Measurements from ENCODE around the gene GGACT. TPM values are rescaled to one million over a fixed set of nuclear protein-coding genes. Genes with fewer than 3 reads are reported as not detected.

GGACT gene
- total RNA-seq, 1 experiment from 2014 or later, result 2.5 TPM

GRCh38 chr13:100527644-100528043 is 60.9 kb downstream of the GGACT start:
- Histone ChIP-seq H3K4me3 (ENCODE audit: low read depth in 2 of 2, low read length in 2 of 2) (no peak overlapping the region), H3K9me3 (ENCODE audit: control insufficient read depth, insufficient read depth, low read depth, low read length) (no peaks in the 10 kb centered on the region), H3K4me1 (ENCODE audit: control insufficient read depth, insufficient read depth, low read length) (no peaks in the 10 kb centered on the region; the same call in 1 of the 2 replicates), H3K36me3 (ENCODE audit: control insufficient read depth, insufficient read depth, low read length) (no peaks in the 10 kb centered on the region), H3K27me3 (ENCODE audit: control insufficient read depth, insufficient read depth, low read length) (no peaks in the 10 kb centered on the region), H3K27ac (ENCODE audit: low read length) (no peak overlapping the region)
- POLR2A ChIA-PET, result interaction anchor here (0.6 kb wide), 1 partner anchor 998 kb away, joined by 3 read pairs; no protein-coding TSS in a partner anchor
- intact Hi-C loops (cut with micrococcal nuclease; ENCODE audit: unreplicated experiment), result no loop called here
- ATAC-seq (no peak), DNase-seq (ENCODE audit: low read depth, low spot score) (no peak)
- TF ChIP-seq, protein P1, sequence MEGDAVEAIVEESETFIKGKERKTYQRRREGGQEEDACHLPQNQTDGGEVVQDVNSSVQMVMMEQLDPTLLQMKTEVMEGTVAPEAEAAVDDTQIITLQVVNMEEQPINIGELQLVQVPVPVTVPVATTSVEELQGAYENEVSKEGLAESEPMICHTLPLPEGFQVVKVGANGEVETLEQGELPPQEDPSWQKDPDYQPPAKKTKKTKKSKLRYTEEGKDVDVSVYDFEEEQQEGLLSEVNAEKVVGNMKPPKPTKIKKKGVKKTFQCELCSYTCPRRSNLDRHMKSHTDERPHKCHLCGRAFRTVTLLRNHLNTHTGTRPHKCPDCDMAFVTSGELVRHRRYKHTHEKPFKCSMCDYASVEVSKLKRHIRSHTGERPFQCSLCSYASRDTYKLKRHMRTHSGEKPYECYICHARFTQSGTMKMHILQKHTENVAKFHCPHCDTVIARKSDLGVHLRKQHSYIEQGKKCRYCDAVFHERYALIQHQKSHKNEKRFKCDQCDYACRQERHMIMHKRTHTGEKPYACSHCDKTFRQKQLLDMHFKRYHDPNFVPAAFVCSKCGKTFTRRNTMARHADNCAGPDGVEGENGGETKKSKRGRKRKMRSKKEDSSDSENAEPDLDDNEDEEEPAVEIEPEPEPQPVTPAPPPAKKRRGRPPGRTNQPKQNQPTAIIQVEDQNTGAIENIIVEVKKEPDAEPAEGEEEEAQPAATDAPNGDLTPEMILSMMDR (IDR thresholded peaks at IDR 0.05), result no peak
- TF ChIP-seq TCF7L2 (IDR thresholded peaks at IDR 0.05; ENCODE audit: low read depth, low read length), result no peak
- no peak for TF ChIP-seq SIN3A (IDR thresholded peaks at IDR 0.05; ENCODE audit: borderline replicate concordance, insufficient read depth, low read depth, low read length)
- no peak for TF ChIP-seq REST (IDR thresholded peaks at IDR 0.05; ENCODE audit: insufficient read depth in 1 of 2, low read depth in 2 of 2, low read length in 1 of 2)
- TF ChIP-seq POLR2AphosphoS5 (IDR thresholded peaks at IDR 0.05; ENCODE audit: low read depth, low read length), result no peak
- BruUV-seq (replicated peaks), result no TSS peak
- CTCF ChIA-PET, result interaction anchor here (0.6 kb wide), 1 partner anchor 15 kb away, joined by 3 read pairs; no protein-coding TSS in a partner anchor
- in situ Hi-C loops (cut with HindIII; ENCODE audit: low pct_unique_long_range_greater_than_20kb, low sequenced_read_pairs), result no loop called here

DNA sequence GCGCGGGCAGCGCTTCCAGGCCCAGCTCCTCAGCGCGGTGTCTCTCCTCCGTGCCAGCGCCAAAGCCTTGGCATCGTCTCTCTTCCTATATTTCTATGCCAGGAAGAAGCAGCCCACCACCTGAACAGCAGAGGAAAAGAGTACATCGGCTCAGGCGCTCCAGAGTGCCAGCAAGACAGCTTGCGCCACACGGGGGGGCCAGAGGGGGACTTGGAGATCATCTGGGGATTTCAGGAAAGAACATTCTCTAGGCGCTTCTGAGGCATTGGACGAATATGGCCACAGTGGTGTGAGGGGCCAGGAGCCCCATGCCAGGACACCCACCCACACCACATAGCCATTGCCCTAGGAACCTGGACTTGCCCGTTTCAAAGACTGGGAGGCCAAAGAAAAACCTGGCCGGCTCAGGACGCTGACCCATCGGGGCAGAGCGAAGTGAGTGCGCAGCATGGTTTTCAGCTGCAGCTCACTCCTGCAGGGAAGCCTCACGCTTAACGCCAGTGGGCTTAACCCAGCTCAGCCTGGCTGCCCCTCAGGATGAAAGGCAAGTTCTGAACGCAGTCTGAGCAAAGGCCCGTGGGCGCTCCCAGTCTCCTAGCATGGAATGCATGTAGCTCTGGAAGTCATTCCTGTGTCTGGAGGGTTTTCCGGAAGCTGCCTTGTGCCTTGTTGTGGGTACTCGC is 62.1 kb downstream of the GGACT start:
- Histone ChIP-seq H3K27ac (ENCODE audit: low read length) (no peak overlapping the region), H3K4me1 (ENCODE audit: control insufficient read depth, insufficient read depth, low read length) (no peaks in the 10 kb centered on the region; the same call in 1 of the 2 replicates), H3K36me3 (ENCODE audit: control insufficient read depth, insufficient read depth, low read length) (no peaks in the 10 kb centered on the region), H3K9me3 (ENCODE audit: control insufficient read depth, insufficient read depth, low read depth, low read length) (no peaks in the 10 kb centered on the region), H3K27me3 (ENCODE audit: control insufficient read depth, insufficient read depth, low read length) (no peaks in the 10 kb centered on the region), H3K4me3 (ENCODE audit: low read depth in 2 of 2, low read length in 2 of 2) (no peak overlapping the region)
- no TSS peak for BruUV-seq (replicated peaks)
- ChIA-PET POLR2A (no interaction called here), CTCF (no interaction called here)
- in situ Hi-C loops (cut with HindIII; ENCODE audit: low pct_unique_long_range_greater_than_20kb, low sequenced_read_pairs) (no loop called here), intact Hi-C loops (cut with micrococcal nuclease; ENCODE audit: unreplicated experiment) (no loop called here)
- ATAC-seq, result no peak
- TF ChIP-seq, protein P1 (IDR thresholded peaks at IDR 0.05), result no peak
- TF ChIP-seq POLR2AphosphoS5 (IDR thresholded peaks at IDR 0.05; ENCODE audit: low read depth, low read length), result no peak
- no peak for TF ChIP-seq TCF7L2 (IDR thresholded peaks at IDR 0.05; ENCODE audit: low read depth, low read length)
- TF ChIP-seq REST (IDR thresholded peaks at IDR 0.05; ENCODE audit: insufficient read depth in 1 of 2, low read depth in 2 of 2, low read length in 1 of 2), result no peak
- TF ChIP-seq SIN3A (IDR thresholded peaks at IDR 0.05; ENCODE audit: borderline replicate concordance, insufficient read depth, low read depth, low read length), result no peak
- no peak for DNase-seq (ENCODE audit: low read depth, low spot score)

Data from Panc1 (cell line).